M059J (cell line): Measurements from ENCODE around the gene C1orf174. TPM values are rescaled to one million over a fixed set of nuclear protein-coding genes. Genes with fewer than 3 reads are reported as not detected.
A peak's percentile ranks its signal among the peaks of the same experiment; 100 is the strongest.
"Not testable (repeated sequence)": the region's sequence is repeated elsewhere in the genome, so short reads cannot be mapped to it uniquely, and the experiment has no call there.

Experiments
- DNase-seq: peaks from one replicate; pipeline ENCODE4 v3.0.0-alpha.2; 2012; ENCODE audit warnings: low read depth
- total RNA-seq: library from RNA; depleted of rRNA; stranded (reverse); fragments of >200 nt; shearing (Covaris generic); gene quantifications from 2 replicates; pipeline ENCODE4 v1.2.3, GENCODE V29; 2014

C1orf174 gene
- total RNA-seq, 1 experiment from 2014 or later: 34.7 TPM

DNA sequence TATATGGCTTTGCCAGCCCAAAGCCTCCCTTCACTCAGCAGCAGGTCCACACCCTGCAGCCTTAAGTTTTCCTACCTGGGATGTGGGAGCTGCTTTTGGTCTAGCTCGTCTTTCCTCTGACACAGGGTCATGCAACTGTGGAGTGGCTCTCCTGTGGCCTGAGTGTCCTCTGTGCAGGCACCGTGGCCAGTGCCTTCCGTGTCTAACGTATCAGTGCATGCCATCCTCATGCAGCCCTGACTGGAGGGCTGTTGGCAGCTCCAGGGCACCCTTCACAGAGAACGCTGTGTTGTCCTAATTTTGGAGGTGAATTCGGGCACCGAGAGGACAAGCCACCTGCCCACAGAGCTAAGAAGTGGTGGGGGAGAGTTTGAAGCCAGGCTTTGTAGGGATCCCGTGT, 25.7 kb upstream of the C1orf174 start:
- DNase-seq: no peak

GRCh38 chr1:3925256-3925655, 25.2 kb upstream of the C1orf174 start:
- DNase-seq: no peak

- DNase-seq: peak; percentile 37
These were observed 24.8 kb upstream of the C1orf174 start for GRCh38 chr1:3924825-3925220.

DNA sequence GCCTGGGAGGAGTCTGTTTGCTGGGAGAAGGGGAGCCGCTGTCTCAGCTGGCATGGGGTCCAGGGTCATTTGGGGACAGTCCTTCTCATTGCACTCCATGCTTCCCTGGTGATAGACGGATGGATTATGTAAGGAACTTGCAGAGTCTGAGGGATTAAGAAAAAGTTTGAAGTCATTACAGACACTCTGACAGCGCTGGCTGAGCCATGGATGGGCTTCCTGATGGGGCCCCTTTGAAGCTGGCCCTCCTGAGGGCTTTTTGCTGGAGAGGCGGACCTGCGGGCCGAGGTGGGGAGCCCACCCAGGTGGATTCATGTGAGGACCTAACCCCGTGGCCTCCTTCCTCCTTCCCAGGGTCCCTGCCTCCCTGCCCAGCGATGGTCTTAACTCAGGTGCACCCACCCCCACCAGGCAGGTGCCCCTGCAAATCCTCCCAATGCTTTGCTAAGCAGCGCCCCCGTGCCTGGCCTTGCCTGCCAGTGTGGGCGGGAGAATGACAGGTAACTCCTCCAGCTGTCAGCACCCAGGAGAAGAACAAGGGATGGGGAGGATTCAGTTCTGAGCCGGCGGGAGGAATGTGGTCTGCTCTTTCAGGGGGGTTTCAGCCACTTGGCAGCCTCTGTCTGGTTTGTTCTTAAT, 24.2 kb upstream of the C1orf174 start:
- DNase-seq: no peak

DNA sequence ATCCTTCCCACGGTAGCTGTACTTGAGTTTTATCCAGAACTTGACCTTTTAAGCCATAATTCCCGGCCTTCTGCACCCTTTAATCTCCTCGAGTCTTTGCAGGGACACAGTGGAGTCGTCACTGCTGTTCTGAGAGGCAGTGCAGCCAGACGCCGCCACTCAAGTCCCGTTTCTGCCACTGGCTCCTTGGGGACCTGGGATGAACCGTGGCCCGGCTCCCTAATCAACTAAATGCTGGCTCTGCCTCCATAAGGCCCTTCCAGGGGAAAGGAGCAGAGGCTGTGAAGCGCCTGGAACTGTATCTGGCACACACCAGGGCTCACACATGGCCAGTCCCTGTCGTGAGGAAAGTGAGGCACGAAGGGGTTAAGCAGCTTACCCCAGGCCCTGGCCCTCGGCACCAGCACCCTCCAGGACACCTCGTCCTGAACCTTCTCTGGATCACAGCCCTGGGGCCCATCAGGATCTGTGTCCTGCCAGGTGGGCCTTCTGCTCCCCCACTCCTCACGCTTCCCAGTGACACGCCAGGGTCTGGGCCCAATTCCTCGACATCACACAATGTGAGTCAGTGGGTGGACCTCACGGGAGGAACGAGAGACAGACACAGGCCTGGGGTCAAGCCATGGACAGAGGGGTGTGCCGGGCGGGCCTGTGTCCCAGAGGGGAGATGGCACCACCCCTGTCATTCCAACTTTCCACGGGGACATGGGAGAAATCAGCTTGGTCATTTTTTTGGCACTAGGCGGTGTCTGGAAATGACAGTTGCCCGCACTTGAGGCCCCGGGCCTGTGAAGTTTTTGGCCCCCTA, 23.5 kb upstream of the C1orf174 start:
- no peak for DNase-seq

DNA sequence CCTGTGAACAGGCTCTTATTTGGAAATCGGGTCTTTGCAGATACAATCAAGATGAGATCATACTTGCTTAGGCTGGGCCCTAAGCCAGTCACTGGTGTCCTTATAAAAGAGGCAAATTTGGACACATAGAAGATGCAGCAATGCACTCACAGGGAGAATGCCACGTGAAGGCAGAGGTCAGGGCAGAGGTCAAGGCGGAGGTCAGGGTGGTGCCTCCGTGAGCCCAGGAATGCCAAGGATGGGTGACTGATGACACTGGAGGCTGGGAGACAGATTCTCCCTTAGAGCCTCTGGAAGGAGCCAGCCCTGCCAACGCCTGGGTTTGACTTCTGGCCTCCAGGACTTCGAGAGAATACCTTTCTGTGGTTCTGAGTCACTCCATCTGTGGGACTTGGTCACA, 22.8 kb upstream of the C1orf174 start:
- DNase-seq: no peak

DNA sequence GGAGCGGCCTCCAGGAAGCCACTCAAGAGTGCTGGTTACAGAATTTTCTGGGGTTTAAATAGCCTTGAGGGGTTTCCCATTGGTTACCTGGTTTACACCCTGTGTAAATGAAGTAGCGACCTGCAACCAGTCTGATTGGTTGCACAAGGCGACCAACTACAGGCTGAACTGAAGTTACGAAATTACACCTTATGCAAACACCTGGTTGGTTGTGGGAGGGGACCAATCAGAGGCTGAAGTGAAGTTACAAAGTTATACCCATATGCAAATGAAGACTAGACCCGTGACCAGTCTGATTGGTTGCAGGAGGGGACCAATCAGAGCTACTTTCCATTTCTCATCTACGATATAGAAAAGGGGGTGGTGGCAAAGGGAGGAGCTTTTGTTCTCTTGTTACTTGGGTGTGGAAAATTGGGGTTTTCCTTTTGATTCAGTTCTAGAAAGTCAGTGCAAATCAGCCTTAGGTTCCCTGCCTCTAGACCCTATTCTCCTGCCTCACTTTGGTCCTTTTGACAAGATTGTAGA, 22.2 kb upstream of the C1orf174 start:
- peak; percentile 36 for DNase-seq

GRCh38 chr1:3921765-3922164, 21.7 kb upstream of the C1orf174 start:
- DNase-seq: no peak

GRCh38 chr1:3919706-3920105, 19.6 kb upstream of the C1orf174 start:
- no peak for DNase-seq

DNA sequence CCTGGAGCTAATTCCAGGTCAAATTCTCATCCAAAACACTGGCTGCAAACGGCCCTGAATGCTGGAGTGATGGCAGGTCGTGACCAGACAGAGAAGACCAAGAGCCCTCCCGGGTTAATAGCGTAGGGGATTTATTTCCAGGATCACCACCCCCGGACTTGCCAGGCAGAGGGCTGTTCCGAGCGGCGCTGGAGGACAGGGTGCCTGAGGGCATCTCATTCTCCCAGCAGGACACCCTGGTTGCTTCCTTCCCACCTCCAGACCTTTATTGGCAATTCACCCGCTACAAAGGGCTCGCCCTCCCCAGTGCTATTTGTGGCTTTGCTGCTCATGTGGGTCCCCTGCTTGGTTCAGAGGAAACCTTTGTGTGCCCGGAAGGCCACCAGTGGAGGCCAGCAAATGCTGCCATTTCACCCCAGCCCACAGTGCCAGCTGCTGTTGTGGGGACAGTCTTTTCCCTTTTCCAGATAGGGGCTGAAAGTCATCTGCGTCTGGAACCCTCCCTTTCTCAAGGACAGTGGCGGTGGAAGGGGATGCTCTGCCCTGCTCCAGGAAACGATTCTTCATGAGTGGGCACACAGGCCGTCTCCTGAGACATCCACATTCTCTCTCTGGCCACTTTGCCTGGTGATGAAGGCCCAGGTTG, 19.0 kb upstream of the C1orf174 start:
- no peak for DNase-seq

DNA sequence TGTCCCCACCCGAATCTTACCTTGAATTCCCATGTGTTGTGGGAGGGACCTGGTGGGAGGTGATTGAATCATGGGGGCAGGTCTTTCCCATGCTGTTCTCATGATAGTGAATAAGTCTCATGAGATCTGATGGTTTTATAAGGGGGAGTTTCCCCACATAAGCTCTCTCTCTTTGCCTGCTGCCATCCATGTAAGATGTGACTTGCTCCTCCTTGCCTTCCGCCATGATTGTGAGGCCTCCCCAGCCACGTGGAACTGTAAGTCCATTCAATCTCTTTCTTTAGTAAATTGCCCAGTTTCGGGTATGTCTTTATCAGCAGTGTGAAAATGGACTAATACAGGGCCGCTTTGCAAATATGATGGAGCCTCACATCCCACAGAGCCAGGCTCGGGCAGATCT, 18.3 kb upstream of the C1orf174 start:
- DNase-seq: not testable (repeated sequence)

- DNase-seq: no peak
These were observed 17.7 kb upstream of the C1orf174 start for GRCh38 chr1:3917761-3918160.

DNA sequence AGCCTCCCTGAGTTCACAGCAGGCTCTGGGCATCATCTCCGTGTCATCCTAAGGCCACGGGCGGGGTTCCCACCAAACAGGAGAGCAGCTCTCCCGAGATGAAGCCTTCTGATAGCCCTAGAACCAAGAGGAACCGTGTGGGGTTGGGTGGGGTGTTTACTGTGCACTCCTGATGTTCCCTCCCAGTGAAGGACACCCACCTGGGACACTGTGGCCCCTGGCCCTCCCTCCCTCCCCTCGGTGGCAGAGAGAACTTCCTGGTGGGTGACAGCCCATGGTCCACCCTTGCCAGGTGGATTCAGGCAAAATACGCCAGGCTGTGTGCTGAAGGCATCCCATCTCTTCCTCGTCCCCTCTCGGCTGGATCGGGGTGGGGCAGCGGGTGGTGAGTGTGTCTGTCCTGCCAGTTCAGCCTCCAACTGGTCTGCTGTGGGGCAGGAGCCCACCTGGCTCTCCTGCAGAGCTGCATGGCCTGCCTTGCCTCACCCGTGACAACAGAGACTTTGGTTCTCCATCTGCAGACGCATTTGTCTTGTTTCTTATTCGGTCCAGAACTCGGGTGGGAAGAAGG, 15.6 kb upstream of the C1orf174 start:
- no peak for DNase-seq

DNA sequence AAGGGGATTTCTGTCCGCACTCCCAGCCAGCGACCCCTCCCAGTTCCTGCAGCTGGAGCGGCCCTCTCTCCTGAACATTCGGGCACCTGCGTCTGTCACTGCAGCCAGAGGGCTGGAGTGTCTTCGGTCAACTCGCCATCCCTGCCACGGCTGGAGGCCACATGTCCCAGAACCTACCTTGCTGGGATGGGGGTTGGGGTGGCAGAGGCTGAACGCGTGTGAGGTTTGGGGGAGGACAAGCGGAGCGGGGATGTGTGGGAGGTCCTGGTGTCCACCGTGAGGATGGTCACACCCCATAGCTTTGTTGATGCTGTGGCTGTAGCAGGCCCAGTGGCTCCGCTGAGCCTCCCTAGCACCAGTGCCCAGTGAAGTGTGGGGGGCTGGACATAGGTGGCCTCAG, 14.8 kb upstream of the C1orf174 start:
- DNase-seq: no peak

- DNase-seq: no peak
These were observed 14.3 kb upstream of the C1orf174 start for GRCh38 chr1:3914331-3914851.

DNA sequence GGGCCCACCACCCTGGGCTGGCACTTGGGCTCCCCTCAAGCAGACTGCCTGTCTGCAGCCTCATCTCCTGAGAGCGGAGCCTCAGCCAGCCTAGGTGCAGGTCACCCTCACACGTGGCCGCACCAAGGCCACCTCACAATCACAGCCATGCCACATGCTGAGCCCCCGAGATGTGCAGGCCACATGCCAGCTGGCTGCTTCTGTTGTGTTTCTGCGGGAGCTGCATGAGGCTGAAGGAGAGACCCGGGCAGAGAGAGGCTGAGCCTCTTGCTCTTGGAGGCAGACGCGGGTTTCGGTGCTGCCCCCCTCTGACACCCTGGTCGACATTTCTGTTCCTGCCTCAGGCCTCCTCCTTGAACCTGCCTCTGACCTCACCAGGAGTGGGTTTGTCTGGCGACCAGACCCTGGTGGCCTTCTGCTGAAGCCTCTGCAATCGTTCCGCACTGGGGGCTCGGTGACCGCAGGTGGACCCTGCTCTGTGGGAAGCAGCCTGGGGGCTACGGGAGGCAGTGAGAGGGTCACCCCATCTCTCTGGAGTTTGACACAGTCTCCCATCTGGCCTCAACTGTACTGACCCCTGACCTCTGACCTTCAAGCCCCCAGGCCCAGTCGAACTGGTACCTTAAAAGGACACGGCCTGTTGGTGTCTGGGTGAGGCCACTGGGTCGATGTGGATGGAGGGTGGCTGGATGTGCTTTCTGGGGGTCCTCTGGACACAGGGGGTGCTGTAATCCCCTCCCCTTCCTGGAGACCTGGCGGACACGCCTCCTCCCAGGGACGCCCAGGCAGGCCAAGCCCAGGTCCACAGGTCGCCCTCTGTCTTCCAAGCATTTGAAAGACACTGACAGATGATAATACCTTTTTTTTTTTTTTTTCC, 13.0 kb upstream of the C1orf174 start:
- DNase-seq: no peak

DNA sequence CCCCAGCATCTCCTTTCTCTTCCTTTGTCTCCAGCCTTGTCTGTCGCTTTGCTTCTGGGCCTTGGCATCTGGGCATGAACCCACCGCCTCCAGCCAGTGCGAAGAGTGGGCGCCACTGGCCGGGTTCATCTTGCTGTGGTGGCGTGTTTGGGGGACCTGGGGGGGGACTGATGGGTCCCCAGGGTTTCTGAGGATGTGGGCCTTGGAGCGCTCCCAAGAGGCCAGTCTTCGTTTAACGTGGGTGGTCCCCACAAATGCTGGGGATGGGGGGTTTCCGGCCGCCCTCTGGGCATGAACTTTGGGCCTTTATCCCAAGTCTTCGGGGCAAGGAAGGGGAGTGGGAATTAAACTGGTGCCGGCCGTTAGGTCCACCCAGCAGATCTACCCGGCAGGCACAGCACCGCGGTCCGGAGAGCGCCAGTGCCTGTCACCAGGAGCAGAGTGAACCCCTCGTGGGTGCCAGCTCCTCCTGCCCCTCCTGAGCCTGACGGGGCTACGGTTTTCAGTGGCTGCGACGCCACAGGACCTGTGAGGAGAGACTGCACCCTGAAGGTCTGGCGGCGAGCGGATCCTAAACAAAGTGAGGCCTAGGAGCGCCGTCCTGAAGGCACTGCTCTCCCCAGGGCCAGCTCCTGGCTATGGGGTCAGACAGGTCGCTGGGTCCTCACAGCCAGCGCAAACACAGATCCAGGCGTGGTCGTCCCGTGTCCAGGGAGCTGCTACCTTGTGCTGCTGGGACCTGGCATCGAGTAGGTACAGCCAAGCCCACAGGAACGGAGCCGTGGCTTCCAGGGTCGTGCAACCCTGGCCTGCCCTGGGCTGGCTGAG, 12.1 kb upstream of the C1orf174 start:
- no peak for DNase-seq

- peak; percentile 65 for DNase-seq
These were observed 11.1 kb upstream of the C1orf174 start for GRCh38 chr1:3910857-3911845.
